Esophagus muscularis mucosa (tissue), 4 donors: ENCODE results near the gene ATF6.

Experiments
- EP300 ChIP-seq: sonication (generic); formaldehyde crosslinking; IDR thresholded peaks from one replicate; pipeline ENCODE4 v1.6.1; 2017; ENCODE audit warnings: antibody characterized with exemption
- POLR2AphosphoS5 ChIP-seq, 2 donors: sonication (generic); formaldehyde crosslinking; IDR thresholded peaks; one replicate each; pipeline ENCODE4 v1.6.1; 2017; ENCODE audit warnings: antibody characterized with exemption in 2 of 2
- TF ChIP-seq, protein P1 (sequence below), 3 experiments: fragments of 200-600 bp in 2 of 3; fragments of 450-650 bp in 1 of 3; sonication (generic) in 2 of 3; IDR thresholded peaks; one replicate each; pipeline ENCODE4 v1.5.1; 2017 to 2019; ENCODE audit warnings: antibody characterized with exemption in 3 of 3, mild to moderate bottlenecking in 2 of 3, moderate library complexity in 1 of 3

DNA sequence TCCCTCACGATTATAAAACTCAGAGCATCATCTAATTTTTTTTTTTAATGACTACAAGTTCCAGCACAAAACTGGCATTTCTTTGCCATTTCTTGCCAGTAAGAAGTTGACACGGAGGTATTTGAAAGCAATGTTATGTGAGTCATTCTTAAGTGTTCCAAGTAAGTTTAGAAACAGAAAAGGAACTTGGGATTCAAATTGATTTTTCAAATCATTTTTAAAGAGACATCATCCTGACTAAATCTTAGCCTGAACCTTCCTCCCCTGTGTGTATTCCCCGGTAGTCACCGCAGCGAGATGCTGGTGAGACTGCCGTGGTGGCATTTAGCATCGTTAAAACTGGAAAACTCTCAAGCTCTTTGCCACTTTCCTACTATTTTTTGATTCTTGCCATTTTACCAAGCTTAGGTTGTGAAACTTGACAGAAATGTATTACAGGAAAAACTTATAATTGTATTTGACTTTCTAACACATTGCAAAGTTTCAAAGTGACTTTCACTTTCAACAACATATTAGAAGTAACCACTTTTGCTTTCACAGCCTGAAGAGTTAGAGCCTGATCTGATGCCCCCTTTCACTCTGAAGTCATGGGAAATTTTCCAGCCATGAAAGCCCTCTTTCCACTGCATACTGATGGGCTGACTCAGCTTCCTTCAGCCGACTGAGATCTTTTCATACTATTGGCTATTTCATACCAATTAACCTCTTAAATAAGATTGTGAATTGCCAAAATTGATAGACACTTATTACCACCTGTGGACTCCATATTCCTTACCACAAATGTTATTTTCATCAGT is 196.2 kb downstream of the ATF6 start:
- no peak for TF ChIP-seq EP300
- TF ChIP-seq, protein P1, sequence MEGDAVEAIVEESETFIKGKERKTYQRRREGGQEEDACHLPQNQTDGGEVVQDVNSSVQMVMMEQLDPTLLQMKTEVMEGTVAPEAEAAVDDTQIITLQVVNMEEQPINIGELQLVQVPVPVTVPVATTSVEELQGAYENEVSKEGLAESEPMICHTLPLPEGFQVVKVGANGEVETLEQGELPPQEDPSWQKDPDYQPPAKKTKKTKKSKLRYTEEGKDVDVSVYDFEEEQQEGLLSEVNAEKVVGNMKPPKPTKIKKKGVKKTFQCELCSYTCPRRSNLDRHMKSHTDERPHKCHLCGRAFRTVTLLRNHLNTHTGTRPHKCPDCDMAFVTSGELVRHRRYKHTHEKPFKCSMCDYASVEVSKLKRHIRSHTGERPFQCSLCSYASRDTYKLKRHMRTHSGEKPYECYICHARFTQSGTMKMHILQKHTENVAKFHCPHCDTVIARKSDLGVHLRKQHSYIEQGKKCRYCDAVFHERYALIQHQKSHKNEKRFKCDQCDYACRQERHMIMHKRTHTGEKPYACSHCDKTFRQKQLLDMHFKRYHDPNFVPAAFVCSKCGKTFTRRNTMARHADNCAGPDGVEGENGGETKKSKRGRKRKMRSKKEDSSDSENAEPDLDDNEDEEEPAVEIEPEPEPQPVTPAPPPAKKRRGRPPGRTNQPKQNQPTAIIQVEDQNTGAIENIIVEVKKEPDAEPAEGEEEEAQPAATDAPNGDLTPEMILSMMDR (IDR thresholded peaks at IDR 0.05): no peak
- peak in 1 of 2 donors; percentile 10 for TF ChIP-seq POLR2AphosphoS5 (IDR thresholded peaks at IDR 0.05)
